ENCODE data around the gene KRTAP3-2. TPM values are rescaled to one million over a fixed set of nuclear protein-coding genes. Genes with fewer than 3 reads are reported as not detected.

Gene KRTAP3-2
- total RNA-seq, 1 experiment from 2014 or later, result not detected

DNA sequence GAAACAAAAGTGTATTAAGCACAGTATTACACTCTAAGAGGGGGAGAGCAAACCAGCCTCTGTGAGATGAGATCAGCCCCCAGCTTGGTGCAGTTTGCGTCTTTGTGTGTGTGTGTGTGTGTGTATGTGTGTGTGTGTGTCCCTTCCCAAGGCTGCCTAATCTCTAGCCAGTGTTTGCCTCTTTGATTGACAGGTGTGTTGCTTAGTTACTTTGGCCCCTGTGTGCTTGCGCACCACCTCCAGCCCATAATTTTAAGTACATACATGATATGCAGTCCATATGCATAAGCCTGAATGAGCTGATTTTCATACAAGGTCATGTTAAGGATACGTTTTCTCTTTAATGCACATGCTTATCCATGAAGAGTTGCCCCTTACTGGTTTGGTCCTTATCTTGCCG, 2.1 kb upstream of the KRTAP3-2 start:
- no peak overlapping the region for H3K14ac ChIP-seq (ENCODE audit: insufficient read depth, low read length)
- no peaks in the 10 kb centered on the region for H3K9me3 Mint-ChIP-seq
- TF ChIP-seq, protein P1, sequence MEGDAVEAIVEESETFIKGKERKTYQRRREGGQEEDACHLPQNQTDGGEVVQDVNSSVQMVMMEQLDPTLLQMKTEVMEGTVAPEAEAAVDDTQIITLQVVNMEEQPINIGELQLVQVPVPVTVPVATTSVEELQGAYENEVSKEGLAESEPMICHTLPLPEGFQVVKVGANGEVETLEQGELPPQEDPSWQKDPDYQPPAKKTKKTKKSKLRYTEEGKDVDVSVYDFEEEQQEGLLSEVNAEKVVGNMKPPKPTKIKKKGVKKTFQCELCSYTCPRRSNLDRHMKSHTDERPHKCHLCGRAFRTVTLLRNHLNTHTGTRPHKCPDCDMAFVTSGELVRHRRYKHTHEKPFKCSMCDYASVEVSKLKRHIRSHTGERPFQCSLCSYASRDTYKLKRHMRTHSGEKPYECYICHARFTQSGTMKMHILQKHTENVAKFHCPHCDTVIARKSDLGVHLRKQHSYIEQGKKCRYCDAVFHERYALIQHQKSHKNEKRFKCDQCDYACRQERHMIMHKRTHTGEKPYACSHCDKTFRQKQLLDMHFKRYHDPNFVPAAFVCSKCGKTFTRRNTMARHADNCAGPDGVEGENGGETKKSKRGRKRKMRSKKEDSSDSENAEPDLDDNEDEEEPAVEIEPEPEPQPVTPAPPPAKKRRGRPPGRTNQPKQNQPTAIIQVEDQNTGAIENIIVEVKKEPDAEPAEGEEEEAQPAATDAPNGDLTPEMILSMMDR (conservative IDR thresholded peaks at IDR 0.05), result no peak
- no peak overlapping the region for H3K56ac ChIP-seq (ENCODE audit: insufficient read length, low read depth, low read length)
- H2BK12ac ChIP-seq (ENCODE audit: insufficient read length, low read depth, low read length), result no peak overlapping the region
- H2AK5ac ChIP-seq (ENCODE audit: insufficient read length, low read length), result no peak overlapping the region
- no peak overlapping the region for H4K91ac ChIP-seq (ENCODE audit: insufficient read length, low read depth, low read length)
- H4K5ac ChIP-seq (ENCODE audit: insufficient read length, low read depth, low read length), result no peak overlapping the region
- H3K27ac Mint-ChIP-seq, result no peak overlapping the region
- H3K79me2 ChIP-seq (ENCODE audit: insufficient read depth, low read length), result no peaks in the 10 kb centered on the region
- H2BK20ac ChIP-seq (ENCODE audit: low read depth, low read length, poor library complexity, severe bottlenecking), result no peak overlapping the region
- no peak overlapping the region for H3K23ac ChIP-seq (ENCODE audit: insufficient read length, low read depth, low read length)
- peaks cover 4 to 6% of the 10 kb centered on the region in 2 experiments for H3K4me1 Mint-ChIP-seq
- no peaks in the 10 kb centered on the region for H3K36me3 Mint-ChIP-seq (ENCODE audit: insufficient read depth in 1 of 3, low read depth in 3 of 3)
- no peak overlapping the region for H3K4me3 Mint-ChIP-seq
- H3K4me1 ChIP-seq (ENCODE audit: insufficient read depth, low read length), result 0 out of 2 replicates have a peak, but pooled peaks cover 3% of the 10 kb centered on the region
- no peak overlapping the region for H3K27ac ChIP-seq (ENCODE audit: insufficient read length, low read depth, low read length)
- no peak for DNase-seq
- H3K4ac ChIP-seq (ENCODE audit: low read depth, low read length), result no peak overlapping the region
- H2BK5ac ChIP-seq (ENCODE audit: insufficient read length, low read length), result no peak overlapping the region
- H3K79me1 ChIP-seq (ENCODE audit: insufficient read depth, low read depth, low read length, poor library complexity, severe bottlenecking), result no peaks in the 10 kb centered on the region
- no peaks in the 10 kb centered on the region for H3K27me3 ChIP-seq (ENCODE audit: insufficient read depth, low read length)
- no peak overlapping the region for H2BK120ac ChIP-seq (ENCODE audit: low read depth, low read length, poor library complexity, severe bottlenecking)
- H3K18ac ChIP-seq (ENCODE audit: insufficient read length, low read depth, low read length), result no peak overlapping the region
- H2BK15ac ChIP-seq (ENCODE audit: low read depth, low read length), result no peak overlapping the region
- H2AFZ ChIP-seq (ENCODE audit: low read length), result no peak overlapping the region
- H4K8ac ChIP-seq (replicated peaks; ENCODE audit: insufficient read length, low read depth, low read length), result no peak overlapping the region
- H3T11ph ChIP-seq (ENCODE audit: low read length), result no peak overlapping the region
- H3K27me3 Mint-ChIP-seq (ENCODE audit: low read depth), result no peaks in the 10 kb centered on the region; the same call in 1 of the 2 replicates
- WGBS (ENCODE audit: extremely low coverage, insufficient read length, low lambda C conversion rate), result no CpG with 5 or more reads among the region's 4 CpGs
- H3K23me2 ChIP-seq (ENCODE audit: insufficient read length, low read depth, low read length, poor library complexity, severe bottlenecking), result no peaks in the 10 kb centered on the region
- H3K4me2 ChIP-seq (ENCODE audit: insufficient read depth, insufficient read length, low read length), result no peak overlapping the region
- H3K9ac ChIP-seq (ENCODE audit: extremely low read depth, insufficient read length, low read length), result no peak overlapping the region
- no peaks in the 10 kb centered on the region for H4K20me1 ChIP-seq (ENCODE audit: control insufficient read depth, insufficient read depth, insufficient read length)
- H3K9me3 ChIP-seq (ENCODE audit: control insufficient read depth, low read depth, low read length), result no peaks in the 10 kb centered on the region
